Activated T-helper 2 cell treated with anti-CD3 and anti-CD28 coated beads, Interferon-gamma antibody, Interleukin-2, Interleukin-4, amounts not matched to agents 10 μg/mL and 5 μg/mL and 100 μg/mL, durations not matched to agents 14 hours and 24 hours and 36 hours (primary cell): ENCODE measurements around the gene KCNC4. TPM values are rescaled to one million over a fixed set of nuclear protein-coding genes. Genes with fewer than 3 reads are reported as not detected.

Source experiments
- DNase-seq: peaks from one replicate; pipeline ENCODE4 v3.0.0; 2021; ENCODE audit warnings: low spot score
- H3K27ac Mint-ChIP-seq: one replicate; pipeline ENCODE4 v1.8.0; 2021; ENCODE audit warnings: mixed read lengths
- H3K27me3 Mint-ChIP-seq: one replicate; pipeline ENCODE4 v1.8.0; 2021; ENCODE audit warnings: low read depth, mixed read lengths
- H3K36me3 Mint-ChIP-seq: one replicate; pipeline ENCODE4 v1.8.0; 2021; ENCODE audit warnings: low read depth, mixed read lengths
- H3K4me1 Mint-ChIP-seq: one replicate; pipeline ENCODE4 v1.8.0; 2021; ENCODE audit warnings: low read depth, mixed read lengths
- H3K4me3 Mint-ChIP-seq: one replicate; pipeline ENCODE4 v1.8.0; 2021; ENCODE audit warnings: low read depth, mild to moderate bottlenecking, moderate library complexity, mixed read lengths
- H3K9me3 Mint-ChIP-seq: one replicate; pipeline ENCODE4 v1.8.0; 2021; ENCODE audit warnings: mixed read lengths
- intact Hi-C: fragments of 100-400 bp; cut with micrococcal nuclease; formaldehyde crosslinking; loops from one replicate; pipeline ENCODE4 v1.15.1; 2023
- total RNA-seq: library from RNA; stranded (reverse); gene quantifications from 2 replicates; pipeline ENCODE4 v1.2.3, GENCODE V29; 2022

The KCNC4 gene
- total RNA-seq, 1 donor from 2014 or later: 30.6 TPM

DNA sequence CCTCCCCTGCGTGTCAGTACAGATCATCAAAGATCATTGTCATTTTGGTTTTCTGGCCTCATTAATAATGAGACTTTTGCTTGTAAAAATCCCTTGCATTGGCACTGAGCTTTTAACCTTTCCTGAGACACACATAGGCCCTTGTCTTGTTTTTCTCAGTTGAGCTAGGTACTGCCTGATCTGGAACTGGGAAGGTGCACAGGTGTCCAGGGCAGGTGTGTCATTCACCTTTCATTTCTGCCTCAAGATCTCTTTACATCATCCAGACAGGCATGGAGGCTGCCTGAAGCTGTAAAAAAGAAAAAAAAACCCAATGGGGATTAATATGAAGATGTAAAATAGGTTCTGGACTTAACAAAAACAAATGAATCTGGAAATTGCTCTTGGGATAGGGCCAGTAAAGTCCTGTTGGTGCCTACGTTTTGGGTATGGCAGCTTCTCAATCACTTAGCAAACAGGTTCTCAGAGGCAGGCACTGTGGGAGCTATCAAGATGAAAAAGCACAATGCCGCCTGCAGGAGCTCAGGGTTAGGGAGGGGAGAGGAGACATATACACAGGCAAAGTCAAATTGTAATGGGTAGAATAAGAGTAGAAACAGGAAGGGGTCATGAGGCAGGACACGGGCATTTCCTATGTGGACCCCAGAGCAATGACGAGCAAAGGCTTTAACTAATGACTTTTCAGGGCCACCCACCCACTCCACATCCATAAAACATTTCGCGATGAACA lies 1.0 kb upstream of the KCNC4 start:
- no peaks in the 10 kb centered on the region for H3K27me3 Mint-ChIP-seq
- peaks cover 36% of the 10 kb centered on the region for H3K4me1 Mint-ChIP-seq
- H3K4me3 Mint-ChIP-seq: peak overlapping the region; percentile 84
- peaks cover 5% of the 10 kb centered on the region for H3K36me3 Mint-ChIP-seq
- intact Hi-C loops: no loop called here
- peak overlapping the region; percentile 94 for H3K27ac Mint-ChIP-seq
- no peak for DNase-seq
- H3K9me3 Mint-ChIP-seq: no peaks in the 10 kb centered on the region

DNA sequence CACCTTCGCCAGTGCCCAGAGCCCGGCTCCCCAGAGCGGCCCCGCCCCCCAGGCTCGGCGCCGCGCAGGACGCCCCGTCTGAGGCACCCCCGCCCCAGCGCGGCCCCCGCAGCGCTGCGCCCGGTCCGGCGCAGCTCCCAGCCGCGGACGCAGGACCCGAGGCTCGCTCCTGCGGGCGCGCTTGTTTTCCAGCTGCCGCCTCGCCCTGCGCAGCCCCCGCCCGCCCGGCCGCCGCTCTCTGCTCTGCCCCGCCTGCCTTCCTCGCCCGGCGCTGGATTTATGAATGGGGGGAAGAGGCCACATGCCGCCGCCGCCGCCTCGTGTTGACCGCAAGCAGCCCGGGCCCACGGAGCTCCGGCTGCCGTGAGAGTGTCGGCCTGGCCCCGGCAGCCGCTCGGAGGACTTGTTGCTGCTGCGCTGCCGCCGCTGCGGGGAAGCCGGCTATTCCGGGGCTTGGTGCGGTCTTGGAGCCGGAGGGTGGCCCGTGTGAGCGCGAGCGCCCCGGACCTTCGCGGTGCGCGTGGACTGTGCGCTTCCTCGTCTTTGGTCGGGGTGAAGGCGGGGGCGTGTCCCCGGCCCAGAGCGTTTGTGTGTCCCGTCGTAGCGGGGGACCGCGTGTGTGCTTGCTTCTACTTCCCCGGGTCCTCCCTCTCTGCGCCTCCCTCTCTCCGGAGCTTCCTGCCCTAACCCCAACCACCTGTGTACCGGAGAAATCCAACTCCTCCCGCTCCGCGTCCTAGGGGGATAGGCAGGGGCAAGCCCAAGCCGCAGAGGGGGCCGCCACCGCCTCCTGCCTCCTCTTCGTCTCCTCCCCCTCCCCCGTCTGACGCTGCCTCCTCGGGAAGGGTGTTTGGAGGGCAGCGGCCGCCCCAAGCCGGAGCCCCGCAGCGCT lies 736 bp downstream of the KCNC4 start:
- intact Hi-C loops: loop anchor here (1.0 to 2.0 kb wide), 5 partner anchors 25 to 462 kb away; partner anchors contain the start of gene LAMTOR5
- Mint-ChIP-seq H3K36me3 (peaks cover 5% of the 10 kb centered on the region), H3K27ac (peak overlapping the region; percentile 93), H3K9me3 (no peaks in the 10 kb centered on the region), H3K4me1 (peaks cover 45% of the 10 kb centered on the region), H3K4me3 (peak overlapping the region; percentile 88), H3K27me3 (no peaks in the 10 kb centered on the region)
- DNase-seq: peak; percentile 62

GRCh38 chr1:110211496-110212168 lies 1.5 kb downstream of the KCNC4 start:
- no peaks in the 10 kb centered on the region for H3K27me3 Mint-ChIP-seq
- intact Hi-C loops: loop anchor here (1.0 to 2.0 kb wide), 3 partner anchors 25 to 461 kb away; no protein-coding TSS in a partner anchor

GRCh38 chr1:110212169-110213142 lies 2.3 kb downstream of the KCNC4 start:
- peaks cover 55% of the 10 kb centered on the region for H3K4me1 Mint-ChIP-seq
- intact Hi-C loops: no loop called here
- peak overlapping the region; percentile 23 for H3K27ac Mint-ChIP-seq

More at GRCh38 chr1:110211496-110212168, 1.5 kb downstream of the KCNC4 start:
- Mint-ChIP-seq H3K4me3 (peak overlapping the region; percentile 88), H3K4me1 (peaks cover 50% of the 10 kb centered on the region), H3K27ac (peak overlapping the region; percentile 93), H3K36me3 (peaks cover 7% of the 10 kb centered on the region), H3K9me3 (no peaks in the 10 kb centered on the region)
- no peak for DNase-seq

DNA sequence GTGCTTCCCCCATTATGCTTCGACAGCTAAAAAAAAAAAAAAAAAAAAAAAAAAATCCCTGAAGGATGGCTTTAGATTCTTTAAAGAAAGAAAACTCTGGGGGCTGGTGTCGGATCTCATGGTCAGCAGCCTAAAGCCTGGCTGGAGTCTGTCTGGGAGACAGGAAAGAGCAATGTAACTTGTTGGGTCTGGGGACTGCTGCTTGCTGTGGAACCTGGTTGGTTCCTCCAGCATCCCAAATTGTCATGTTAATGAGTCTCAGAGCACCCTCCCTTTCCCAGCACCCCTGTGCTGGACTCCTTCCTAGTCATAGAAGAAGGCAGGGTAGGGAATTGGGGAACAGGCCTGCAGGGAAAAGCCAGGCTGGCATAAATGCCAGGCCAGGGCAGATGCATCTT lies 3.0 kb downstream of the KCNC4 start:
- H3K27me3 Mint-ChIP-seq: no peaks in the 10 kb centered on the region
- peaks cover 14% of the 10 kb centered on the region for H3K36me3 Mint-ChIP-seq
- H3K4me1 Mint-ChIP-seq: peaks cover 55% of the 10 kb centered on the region
- intact Hi-C loops: no loop called here
- no peaks in the 10 kb centered on the region for H3K9me3 Mint-ChIP-seq
- H3K27ac Mint-ChIP-seq: no peak overlapping the region
- H3K4me3 Mint-ChIP-seq: peak overlapping the region; percentile 57
- DNase-seq: no peak

More at GRCh38 chr1:110212169-110213142, 2.3 kb downstream of the KCNC4 start:
- peak overlapping the region; percentile 83 for H3K4me3 Mint-ChIP-seq
- peaks cover 11% of the 10 kb centered on the region for H3K36me3 Mint-ChIP-seq
- no peak for DNase-seq
- no peaks in the 10 kb centered on the region for H3K9me3 Mint-ChIP-seq
- H3K27me3 Mint-ChIP-seq: no peaks in the 10 kb centered on the region

DNA sequence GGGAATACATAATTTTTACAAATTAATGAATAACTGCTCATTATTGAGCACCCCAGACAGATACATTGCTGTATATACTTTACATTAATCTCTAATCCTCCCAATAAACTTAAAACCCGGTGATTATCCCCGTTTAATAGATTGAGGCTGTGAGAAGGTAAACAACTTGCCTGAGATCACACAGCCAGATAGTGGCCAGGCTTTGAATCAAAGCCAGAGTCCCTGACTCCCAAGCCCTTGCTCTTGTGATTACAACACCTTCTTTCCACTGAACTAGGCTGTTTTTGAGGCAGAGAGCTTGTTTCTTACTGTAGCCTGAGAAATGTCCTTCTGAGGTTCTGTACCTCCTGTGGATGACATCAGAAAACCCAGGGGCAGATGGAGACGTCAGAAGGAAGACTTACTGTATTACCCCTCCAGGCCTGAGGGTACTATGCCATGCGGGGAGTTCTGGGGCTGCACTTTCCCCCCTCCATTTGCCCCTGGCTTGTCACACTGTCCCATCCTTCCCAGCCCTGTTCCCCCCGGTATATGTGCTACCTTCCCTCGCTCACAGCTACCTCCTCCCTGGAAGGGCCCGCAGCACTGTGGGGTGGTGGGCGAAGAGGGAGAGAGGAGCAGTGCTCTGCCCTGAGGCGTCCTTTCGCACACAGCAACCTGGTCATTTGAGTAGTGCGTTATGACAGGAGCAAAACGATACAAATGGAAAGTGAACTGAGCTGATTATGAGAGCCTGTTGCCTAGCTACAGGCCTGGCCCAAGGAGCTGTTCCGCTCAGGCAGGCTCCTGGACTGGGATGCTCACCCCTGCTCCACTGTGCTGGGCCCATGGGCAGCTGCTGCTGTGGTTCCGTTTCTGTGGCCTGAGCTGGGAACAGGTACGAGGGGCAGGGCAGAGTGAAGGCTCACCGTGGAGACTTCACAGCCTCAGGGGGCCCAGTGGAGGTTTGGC lies 4.6 kb downstream of the KCNC4 start:
- Mint-ChIP-seq H3K36me3 (peaks cover 15% of the 10 kb centered on the region), H3K27me3 (no peaks in the 10 kb centered on the region), H3K27ac (peak overlapping the region; percentile 74), H3K4me1 (peaks cover 45% of the 10 kb centered on the region), H3K9me3 (no peaks in the 10 kb centered on the region), H3K4me3 (peak overlapping the region; percentile 37)
- no peak for DNase-seq
- intact Hi-C loops: no loop called here

DNA sequence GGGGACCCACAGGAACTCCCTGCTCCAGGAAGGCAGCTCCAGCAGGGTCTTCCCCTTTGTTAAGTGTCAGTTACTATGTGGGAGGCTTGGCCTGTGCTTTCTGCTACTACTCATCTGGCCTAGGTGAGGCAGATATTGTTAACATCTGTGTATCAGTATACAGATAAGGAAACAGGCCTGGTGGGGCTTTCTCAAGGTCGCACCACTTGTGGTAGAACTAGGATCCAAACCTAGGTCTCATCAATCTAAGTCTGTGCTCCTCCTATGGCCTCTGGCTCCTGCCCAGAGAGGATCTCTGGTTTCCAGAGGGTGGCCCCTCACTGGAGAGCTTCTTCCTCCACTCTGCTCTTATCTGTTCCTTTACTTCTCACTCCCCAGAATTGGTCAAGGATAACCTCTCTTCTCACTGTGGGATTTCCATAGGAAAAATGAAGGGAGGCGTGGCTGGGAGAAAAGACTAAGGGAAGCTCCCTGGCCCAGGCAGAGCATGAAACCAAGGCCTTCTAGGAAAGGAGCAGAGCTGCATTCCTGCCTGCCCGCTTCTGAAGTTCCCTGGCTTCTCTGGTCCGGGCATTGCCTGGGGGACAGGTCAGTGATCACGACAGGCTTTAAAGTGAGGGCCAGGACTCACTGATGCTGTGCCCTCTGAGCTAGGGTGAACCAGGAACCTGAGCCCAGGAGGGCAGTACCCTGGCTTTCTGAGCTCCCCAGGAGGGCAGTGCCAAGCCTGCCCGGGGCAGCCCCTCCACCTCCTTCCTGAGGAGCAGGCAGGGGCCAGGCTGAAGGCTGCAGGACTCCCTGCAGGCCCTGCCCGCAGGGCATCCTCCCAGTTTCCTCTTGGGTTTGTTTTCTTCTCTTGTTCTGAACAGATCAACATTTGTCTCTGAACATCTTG lies 5.8 kb downstream of the KCNC4 start:
- Mint-ChIP-seq H3K9me3 (no peaks in the 10 kb centered on the region), H3K36me3 (peaks cover 15% of the 10 kb centered on the region), H3K27me3 (no peaks in the 10 kb centered on the region), H3K27ac (peak overlapping the region; percentile 65), H3K4me1 (peaks cover 45% of the 10 kb centered on the region), H3K4me3 (no peak overlapping the region)
- intact Hi-C loops: no loop called here
- no peak for DNase-seq

DNA sequence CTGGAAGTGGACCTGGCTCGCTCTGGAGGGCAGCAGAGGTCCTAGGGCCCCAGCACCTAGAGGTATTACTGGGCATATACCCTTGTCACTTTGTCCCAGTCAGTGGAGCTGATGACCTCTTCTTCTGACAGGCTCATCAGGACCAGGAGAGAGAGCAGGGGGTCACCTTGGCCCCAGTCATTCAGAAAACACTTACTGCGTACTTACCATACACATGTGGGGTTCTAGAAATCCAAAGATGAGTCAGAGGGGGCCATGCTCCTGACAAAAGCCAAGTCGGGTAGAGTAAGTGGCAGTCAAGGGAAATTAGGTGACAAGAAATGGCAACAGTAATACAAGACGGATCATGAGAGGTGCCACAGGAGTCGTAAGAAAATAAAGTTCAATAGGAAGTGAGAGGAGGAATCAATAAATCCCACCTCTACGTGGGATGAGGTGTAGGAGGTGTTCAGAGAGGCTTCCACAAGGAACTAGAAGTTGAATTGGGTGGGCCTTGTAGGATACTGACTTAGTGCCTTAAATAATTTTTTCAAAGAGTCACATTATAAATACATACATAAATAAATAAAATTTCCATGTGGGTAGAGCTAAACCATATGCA lies 6.8 kb downstream of the KCNC4 start:
- Mint-ChIP-seq H3K27me3 (no peaks in the 10 kb centered on the region), H3K4me1 (peaks cover 45% of the 10 kb centered on the region), H3K36me3 (peaks cover 15% of the 10 kb centered on the region), H3K4me3 (peak overlapping the region; percentile 34), H3K9me3 (no peaks in the 10 kb centered on the region), H3K27ac (peak overlapping the region; percentile 65)
- intact Hi-C loops: loop anchor here (1.0 kb wide), 1 partner anchor 19 kb away; no protein-coding TSS in a partner anchor
- DNase-seq: no peak

DNA sequence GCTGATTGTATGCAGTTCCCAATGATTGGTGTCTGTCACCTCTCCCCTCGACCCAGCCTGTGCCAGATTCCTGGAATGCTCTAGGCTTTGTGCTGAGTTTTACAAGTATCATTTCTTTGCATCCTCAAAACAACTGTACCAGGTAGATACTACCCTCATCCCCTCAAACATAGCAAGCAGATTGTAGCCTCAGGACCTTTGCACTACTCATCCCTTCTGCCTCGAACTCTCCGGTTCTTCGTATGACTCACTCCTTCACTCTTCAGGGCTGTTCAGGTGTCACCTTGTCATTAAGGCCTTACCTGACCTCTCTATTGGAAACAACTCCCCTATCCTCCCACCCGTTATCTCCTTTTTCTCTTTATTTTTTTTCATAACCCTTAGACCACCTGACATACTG lies 8.0 kb downstream of the KCNC4 start:
- no peak overlapping the region for H3K4me3 Mint-ChIP-seq
- H3K4me1 Mint-ChIP-seq: peaks cover 36% of the 10 kb centered on the region
- H3K9me3 Mint-ChIP-seq: no peaks in the 10 kb centered on the region
- peak overlapping the region; percentile 57 for H3K27ac Mint-ChIP-seq
- DNase-seq: no peak
- peaks cover 10% of the 10 kb centered on the region for H3K36me3 Mint-ChIP-seq
- no peaks in the 10 kb centered on the region for H3K27me3 Mint-ChIP-seq
- intact Hi-C loops: no loop called here

DNA sequence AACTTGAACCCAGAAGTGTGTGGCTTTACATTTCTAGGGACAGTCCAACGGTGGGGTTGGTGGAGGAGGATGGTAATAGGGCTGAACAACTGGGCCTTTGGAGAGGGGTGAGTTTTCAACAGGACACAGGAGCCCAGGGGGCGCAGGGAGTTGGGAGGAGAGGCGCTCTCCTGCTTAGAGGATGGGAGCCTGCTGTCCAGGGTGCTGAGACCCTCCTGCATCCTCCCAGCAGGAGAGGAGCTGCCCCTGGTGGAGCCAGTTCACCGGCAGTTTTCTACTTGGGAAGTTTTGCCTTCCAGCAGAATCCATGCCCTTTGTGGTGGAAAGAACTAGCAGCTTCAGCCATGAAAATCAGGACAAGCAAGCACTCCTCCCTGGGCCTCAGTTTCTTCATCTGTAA lies 8.6 kb downstream of the KCNC4 start:
- H3K4me3 Mint-ChIP-seq: no peak overlapping the region
- H3K9me3 Mint-ChIP-seq: no peaks in the 10 kb centered on the region
- intact Hi-C loops: no loop called here
- no peak overlapping the region for H3K27ac Mint-ChIP-seq
- no peaks in the 10 kb centered on the region for H3K27me3 Mint-ChIP-seq
- peaks cover 14% of the 10 kb centered on the region for H3K36me3 Mint-ChIP-seq
- no peak for DNase-seq
- H3K4me1 Mint-ChIP-seq: peaks cover 30% of the 10 kb centered on the region
